Brain microvascular endothelial cell (primary cell): ENCODE results near the gene TTBK1.

Experiments
- DNase-seq: peaks from one replicate; pipeline ENCODE4 v3.0.0-alpha.2; 2020
- H3K27ac ChIP-seq: fragments of 250-450 bp; sonication (Bioruptor Pico); 2 replicates; pipeline ENCODE4 v1.5.1; 2020; ENCODE audit warnings: mild to moderate bottlenecking, moderate library complexity
- H3K27me3 ChIP-seq: fragments of 250-450 bp; sonication (Bioruptor Pico); replicated peaks from 2 replicates; pipeline ENCODE4 v1.5.1; 2020; ENCODE audit warnings: mild to moderate bottlenecking
- H3K36me3 ChIP-seq: fragments of 250-450 bp; sonication (Bioruptor Pico); replicated peaks from 2 replicates; pipeline ENCODE4 v1.5.1; 2020; ENCODE audit warnings: mild to moderate bottlenecking
- H3K4me3 ChIP-seq: 2 replicates; pipeline ENCODE4 v1.5.1; 2011; ENCODE audit warnings: low read depth, mild to moderate bottlenecking, control low read depth, low read length, moderate library complexity
- in situ Hi-C: cut with HindIII; loops from 2 replicates; pipeline ENCODE4 v1.10.0; 2017; ENCODE audit warnings: low sequenced_read_pairs, low pct_ligation_motif_present
- TF ChIP-seq, protein P1 (sequence below): IDR thresholded peaks from 2 replicates; pipeline ENCODE4 v1.5.1; 2011; ENCODE audit warnings: low read depth, mild to moderate bottlenecking, moderate library complexity, low read length, control low read depth, inconsistent platforms; ENCODE audit errors: missing control alignments

Gene TTBK1

DNA sequence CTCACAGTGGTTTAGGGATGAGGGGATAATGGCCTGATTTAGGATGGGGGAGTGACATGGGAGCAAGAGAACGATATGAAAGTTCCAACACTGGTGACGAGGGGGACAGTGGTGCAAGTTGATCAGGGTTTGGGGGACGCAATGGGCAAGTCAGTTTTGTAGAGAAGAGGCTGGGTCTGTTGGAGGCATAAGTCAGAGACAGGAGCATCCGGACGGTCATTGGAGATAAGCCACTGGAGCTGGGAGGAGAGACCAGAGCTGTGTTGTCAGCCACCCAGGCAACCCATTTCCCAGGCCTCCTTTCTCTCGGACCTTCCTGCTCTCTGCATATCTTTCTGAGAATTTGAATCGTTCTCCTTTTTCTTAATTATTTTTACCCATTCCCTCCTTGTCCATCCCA is 23.5 kb upstream of the TTBK1 start:
- TF ChIP-seq, protein P1, sequence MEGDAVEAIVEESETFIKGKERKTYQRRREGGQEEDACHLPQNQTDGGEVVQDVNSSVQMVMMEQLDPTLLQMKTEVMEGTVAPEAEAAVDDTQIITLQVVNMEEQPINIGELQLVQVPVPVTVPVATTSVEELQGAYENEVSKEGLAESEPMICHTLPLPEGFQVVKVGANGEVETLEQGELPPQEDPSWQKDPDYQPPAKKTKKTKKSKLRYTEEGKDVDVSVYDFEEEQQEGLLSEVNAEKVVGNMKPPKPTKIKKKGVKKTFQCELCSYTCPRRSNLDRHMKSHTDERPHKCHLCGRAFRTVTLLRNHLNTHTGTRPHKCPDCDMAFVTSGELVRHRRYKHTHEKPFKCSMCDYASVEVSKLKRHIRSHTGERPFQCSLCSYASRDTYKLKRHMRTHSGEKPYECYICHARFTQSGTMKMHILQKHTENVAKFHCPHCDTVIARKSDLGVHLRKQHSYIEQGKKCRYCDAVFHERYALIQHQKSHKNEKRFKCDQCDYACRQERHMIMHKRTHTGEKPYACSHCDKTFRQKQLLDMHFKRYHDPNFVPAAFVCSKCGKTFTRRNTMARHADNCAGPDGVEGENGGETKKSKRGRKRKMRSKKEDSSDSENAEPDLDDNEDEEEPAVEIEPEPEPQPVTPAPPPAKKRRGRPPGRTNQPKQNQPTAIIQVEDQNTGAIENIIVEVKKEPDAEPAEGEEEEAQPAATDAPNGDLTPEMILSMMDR: no peak
- in situ Hi-C loops: no loop called here
- no peaks in the 10 kb centered on the region for H3K27me3 ChIP-seq
- no peak overlapping the region for H3K27ac ChIP-seq
- no peak overlapping the region for H3K4me3 ChIP-seq
- H3K36me3 ChIP-seq: peaks cover 3% of the 10 kb centered on the region
- DNase-seq: no peak

DNA sequence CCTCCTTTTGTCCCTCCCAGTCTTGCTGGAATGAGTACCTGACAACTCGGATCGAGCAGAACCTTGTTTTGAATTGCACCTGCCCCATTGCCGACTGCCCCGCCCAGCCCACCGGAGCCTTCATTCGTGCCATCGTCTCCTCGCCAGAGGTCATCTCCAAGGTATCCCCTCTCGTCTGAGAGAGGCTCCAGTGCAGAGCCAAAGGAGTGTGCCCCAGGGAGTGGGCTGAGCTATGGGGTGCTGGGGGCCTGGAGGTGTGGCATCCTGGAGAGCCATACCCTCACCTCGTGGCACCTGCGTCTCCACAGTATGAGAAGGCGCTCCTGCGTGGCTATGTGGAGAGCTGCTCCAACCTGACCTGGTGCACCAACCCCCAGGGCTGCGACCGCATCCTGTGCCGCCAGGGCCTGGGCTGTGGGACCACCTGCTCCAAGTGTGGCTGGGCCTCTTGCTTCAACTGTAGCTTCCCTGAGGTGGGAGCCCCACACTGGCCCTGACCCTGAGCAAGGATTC is 22.8 kb upstream of the TTBK1 start:
- TF ChIP-seq, protein P1: no peak
- in situ Hi-C loops: no loop called here
- Histone ChIP-seq H3K36me3 (peaks cover 3% of the 10 kb centered on the region), H3K4me3 (no peak overlapping the region), H3K27ac (no peak overlapping the region), H3K27me3 (no peaks in the 10 kb centered on the region)
- DNase-seq: no peak

DNA sequence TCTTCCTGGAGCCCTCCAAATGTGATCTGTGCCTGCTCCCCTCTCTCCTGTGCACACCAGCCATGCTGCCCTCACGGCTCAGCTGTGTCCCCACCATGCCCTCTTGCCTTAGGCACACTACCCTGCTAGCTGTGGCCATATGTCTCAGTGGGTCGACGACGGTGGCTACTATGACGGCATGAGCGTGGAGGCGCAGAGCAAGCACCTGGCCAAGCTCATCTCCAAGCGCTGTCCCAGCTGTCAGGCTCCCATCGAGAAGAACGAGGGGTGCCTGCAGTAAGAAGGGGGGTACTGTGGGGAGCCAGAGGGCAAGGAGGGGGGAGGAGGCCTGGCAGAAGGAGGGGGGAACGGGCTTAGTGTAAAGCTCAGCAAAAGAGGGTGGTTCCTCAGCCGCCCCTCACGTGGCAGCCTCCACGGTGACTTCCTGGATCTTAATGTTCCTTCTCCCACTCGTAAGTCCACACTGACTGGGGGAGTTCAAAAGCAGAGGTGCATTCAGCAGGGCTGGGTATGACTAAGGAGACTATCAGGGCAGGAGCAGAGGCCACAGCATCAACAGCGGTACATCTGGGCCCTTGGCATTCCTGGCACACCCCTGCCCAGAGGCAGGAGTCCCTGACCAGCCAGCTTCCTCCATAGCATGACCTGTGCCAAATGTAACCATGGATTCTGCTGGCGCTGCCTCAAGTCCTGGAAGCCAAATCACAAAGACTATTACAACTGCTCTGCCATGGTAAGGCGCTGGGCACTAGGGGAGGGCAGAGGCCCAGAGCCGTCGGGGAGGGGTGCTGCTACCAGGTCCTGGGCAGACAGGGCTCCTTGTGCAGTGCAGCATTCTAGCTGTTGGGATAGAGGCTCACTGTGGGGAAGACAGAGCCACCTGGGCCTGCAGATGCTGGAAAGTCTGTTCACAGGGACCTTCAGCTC is 22.0 kb upstream of the TTBK1 start:
- TF ChIP-seq, protein P1: no peak
- no peak overlapping the region for H3K27ac ChIP-seq
- no peak for DNase-seq
- H3K36me3 ChIP-seq: peaks cover 3% of the 10 kb centered on the region
- in situ Hi-C loops: no loop called here
- H3K4me3 ChIP-seq: no peak overlapping the region
- no peaks in the 10 kb centered on the region for H3K27me3 ChIP-seq

DNA sequence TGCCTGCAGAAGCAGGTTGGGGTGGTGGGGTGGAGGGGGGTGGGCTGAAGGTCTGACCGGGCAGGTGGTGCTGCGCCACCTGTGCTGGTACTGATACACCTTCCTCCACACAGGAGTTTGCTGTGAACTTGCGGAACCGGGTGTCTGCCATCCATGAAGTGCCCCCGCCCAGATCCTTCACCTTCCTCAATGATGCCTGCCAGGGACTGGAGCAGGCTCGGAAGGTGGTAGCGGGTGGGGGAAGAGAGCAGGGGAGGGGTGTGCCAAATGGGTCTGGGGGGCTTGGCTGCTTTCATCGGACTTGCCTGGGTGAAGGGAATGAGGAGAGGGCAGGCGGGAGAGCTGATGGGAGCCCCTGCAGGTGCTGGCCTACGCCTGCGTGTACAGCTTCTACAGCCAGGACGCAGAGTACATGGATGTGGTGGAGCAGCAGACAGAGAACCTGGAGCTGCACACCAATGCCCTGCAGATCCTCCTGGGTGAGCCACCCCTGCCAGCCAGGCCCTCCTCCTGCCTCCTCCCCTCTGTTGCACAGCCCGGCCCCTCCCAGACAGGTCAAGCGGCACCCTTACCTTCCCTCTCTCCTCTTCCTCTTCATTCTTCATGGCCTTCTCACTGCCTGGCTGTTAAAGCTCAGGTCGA is 20.7 kb upstream of the TTBK1 start:
- no peaks in the 10 kb centered on the region for H3K27me3 ChIP-seq
- DNase-seq: no peak
- peaks cover 3% of the 10 kb centered on the region for H3K36me3 ChIP-seq
- in situ Hi-C loops: no loop called here
- no peak overlapping the region for H3K4me3 ChIP-seq
- no peak overlapping the region for H3K27ac ChIP-seq
- TF ChIP-seq, protein P1: no peak

DNA sequence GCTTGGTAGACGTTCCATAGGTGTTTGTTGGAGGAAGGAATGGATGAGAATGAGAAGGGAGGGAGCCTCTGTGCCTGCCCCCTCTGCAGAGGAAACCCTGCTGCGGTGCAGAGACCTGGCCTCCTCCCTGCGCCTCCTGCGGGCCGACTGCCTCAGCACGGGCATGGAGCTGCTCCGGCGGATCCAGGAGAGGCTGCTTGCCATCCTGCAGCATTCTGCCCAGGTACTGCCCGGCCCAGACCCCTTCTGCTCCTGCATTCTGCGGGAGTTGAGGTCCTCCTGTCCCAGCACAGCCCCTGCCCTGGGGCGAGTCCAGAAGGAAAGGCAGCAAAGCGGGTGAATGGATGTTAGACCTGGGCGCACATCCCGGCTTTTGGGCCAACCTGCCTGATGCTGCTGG is 20.1 kb upstream of the TTBK1 start:
- Histone ChIP-seq H3K36me3 (peaks cover 3% of the 10 kb centered on the region), H3K27me3 (no peaks in the 10 kb centered on the region), H3K4me3 (no peak overlapping the region), H3K27ac (no peak overlapping the region)
- no peak for DNase-seq
- in situ Hi-C loops: no loop called here
- TF ChIP-seq, protein P1: no peak
